Mesenchymal stem cell (in vitro differentiated cells and primary cell): ENCODE measurements around the gene AP2S1.
A peak's percentile ranks its signal among the peaks of the same experiment; 100 is the strongest.

ENCODE experiments used
- DNase-seq: peaks from one replicate; pipeline ENCODE4 v3.0.0-alpha.2; 2013
- H2AFZ ChIP-seq: one replicate; pipeline ENCODE4 v1.6.1; 2013; ENCODE audit warnings: low read depth, mild to moderate bottlenecking, control low read depth, inconsistent platforms, low read length, moderate library complexity
- H2AK5ac ChIP-seq: 2 replicates; pipeline ENCODE4 v1.6.1; 2013; ENCODE audit warnings: low read length, moderate library complexity, mild to moderate bottlenecking, inconsistent platforms; ENCODE audit not compliant: severe bottlenecking
- H2BK120ac ChIP-seq: one replicate; pipeline ENCODE4 v1.6.1; 2013; ENCODE audit warnings: low read depth, mild to moderate bottlenecking, inconsistent platforms, low read length, moderate library complexity
- H2BK12ac ChIP-seq, 2 experiments: one replicate each; pipeline ENCODE4 v1.6.1; 2013; ENCODE audit warnings: inconsistent platforms in 2 of 2, low read length in 2 of 2, mild to moderate bottlenecking in 2 of 2, moderate library complexity in 2 of 2, control low read depth in 1 of 2
- H2BK15ac ChIP-seq: one replicate; pipeline ENCODE4 v1.6.1; 2013; ENCODE audit warnings: mild to moderate bottlenecking, low read depth, inconsistent platforms; ENCODE audit not compliant: poor library complexity, severe bottlenecking
- H2BK5ac ChIP-seq: 2 replicates; pipeline ENCODE4 v1.6.1; 2013; ENCODE audit warnings: low read depth, mild to moderate bottlenecking, low read length, control low read depth, inconsistent platforms; ENCODE audit not compliant: poor library complexity, severe bottlenecking
- H3K14ac ChIP-seq, 2 experiments: one replicate each; pipeline ENCODE4 v1.6.1; 2013; ENCODE audit warnings: inconsistent platforms in 2 of 2, low read length in 2 of 2, control low read depth in 1 of 2, mild to moderate bottlenecking in 1 of 2, moderate library complexity in 1 of 2
- H3K18ac ChIP-seq, 2 experiments: one replicate each; pipeline ENCODE4 v1.6.1; 2013; ENCODE audit warnings: inconsistent platforms in 2 of 2, low read length in 2 of 2, control low read depth in 1 of 2, low read depth in 1 of 2, mild to moderate bottlenecking in 1 of 2
- H3K23ac ChIP-seq, 2 experiments: one replicate each; pipeline ENCODE4 v1.6.1; 2013; ENCODE audit warnings: inconsistent platforms in 2 of 2, low read length in 2 of 2, mild to moderate bottlenecking in 2 of 2, moderate library complexity in 2 of 2, control low read depth in 1 of 2
- H3K27ac ChIP-seq: 2 replicates; pipeline ENCODE4 v1.5.1; 2013; ENCODE audit warnings: mild to moderate bottlenecking, moderate library complexity, low read length, control low read depth, inconsistent platforms; ENCODE audit not compliant: poor library complexity, severe bottlenecking
- H3K27me3 ChIP-seq, 2 experiments: 2 replicates each; pipeline versions ENCODE4 v1.6.1 to v1.7.0; 2013; ENCODE audit warnings: low read length in 2 of 2, mild to moderate bottlenecking in 2 of 2, moderate library complexity in 2 of 2, control low read depth in 1 of 2, inconsistent platforms in 1 of 2; ENCODE audit not compliant: control insufficient read depth in 1 of 2, insufficient read depth in 1 of 2
- H3K36me3 ChIP-seq, 2 experiments: 2 replicates each; pipeline versions ENCODE4 v1.6.1 to v1.7.0; 2013; ENCODE audit warnings: low read length in 2 of 2, control low read depth in 1 of 2, inconsistent platforms in 1 of 2, low read depth in 1 of 2, mild to moderate bottlenecking in 1 of 2; ENCODE audit not compliant: insufficient read depth in 2 of 2, control insufficient read depth in 1 of 2
- H3K4ac ChIP-seq, 2 experiments: one replicate each; pipeline ENCODE4 v1.6.1; 2013; ENCODE audit warnings: inconsistent platforms in 2 of 2, low read length in 2 of 2, mild to moderate bottlenecking in 2 of 2, moderate library complexity in 2 of 2, control low read depth in 1 of 2, low read depth in 1 of 2
- H3K4me1 ChIP-seq: 2 replicates; pipeline ENCODE4 v1.6.1; 2013; ENCODE audit warnings: low read depth, low read length, control low read depth; ENCODE audit not compliant: control insufficient read depth, insufficient read depth
- H3K4me2 ChIP-seq: 2 replicates; pipeline ENCODE4 v1.6.1; 2013; ENCODE audit warnings: low read length, mild to moderate bottlenecking, inconsistent platforms; ENCODE audit not compliant: poor library complexity, severe bottlenecking
- H3K4me3 ChIP-seq, 2 experiments: 2 replicates each; pipeline versions ENCODE4 v1.5.1 to v1.7.0; 2013; ENCODE audit warnings: low read length in 2 of 2, mild to moderate bottlenecking in 2 of 2, control low read depth in 1 of 2, low read depth in 1 of 2; ENCODE audit not compliant: insufficient read depth in 1 of 2
- H3K79me1 ChIP-seq: replicated peaks from 2 replicates; pipeline ENCODE4 v1.6.1; 2013; ENCODE audit warnings: mild to moderate bottlenecking, control low read depth, low read length, inconsistent platforms; ENCODE audit not compliant: poor library complexity, severe bottlenecking
- H3K9ac ChIP-seq: 2 replicates; pipeline ENCODE4 v1.7.0; 2013; ENCODE audit warnings: mild to moderate bottlenecking, low read length, moderate library complexity
- H3K9me3 ChIP-seq: 2 replicates; pipeline ENCODE4 v1.7.0; 2013; ENCODE audit warnings: mild to moderate bottlenecking, low read length; ENCODE audit not compliant: control insufficient read depth
- H4K8ac ChIP-seq: one replicate; pipeline ENCODE4 v1.6.1; 2013; ENCODE audit warnings: inconsistent platforms, mild to moderate bottlenecking, low read length, moderate library complexity
- H4K91ac ChIP-seq: one replicate; pipeline ENCODE4 v1.6.1; 2013; ENCODE audit warnings: mild to moderate bottlenecking, low read length, inconsistent platforms
- WGBS: methylation state at CpG from one replicate; pipeline ENCODE4 v1.1.7; 2013; ENCODE audit warnings: mixed read lengths; 5-methylcytosine and 5-hydroxymethylcytosine counted together

The AP2S1 gene

DNA sequence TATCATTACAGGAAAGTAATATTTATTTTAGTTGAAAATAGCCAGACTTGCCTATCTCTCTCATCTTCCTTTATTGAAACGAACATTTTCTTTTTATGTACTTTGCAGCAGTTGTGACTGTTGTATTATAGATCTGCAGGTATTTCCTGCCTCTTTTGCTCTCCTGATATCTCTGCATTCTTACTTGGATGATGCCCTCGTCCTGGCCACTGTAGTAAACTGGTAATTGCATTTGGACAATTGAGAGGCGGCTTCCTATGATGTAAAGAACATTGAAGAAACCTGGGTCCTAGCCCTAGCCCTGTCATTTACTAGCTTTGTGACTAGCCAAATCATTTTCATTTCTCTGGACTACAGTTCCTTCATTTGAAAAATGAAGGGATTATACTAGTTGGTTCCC is 16.5 kb upstream of the AP2S1 start:
- DNase-seq, result no peak
- no peak overlapping the region for H3K14ac ChIP-seq
- no peaks in the 10 kb centered on the region for H3K36me3 ChIP-seq
- H3K4me3 ChIP-seq, result no peak overlapping the region
- peaks cover 28% of the 10 kb centered on the region for H3K4me1 ChIP-seq
- no peaks in the 10 kb centered on the region for H3K79me1 ChIP-seq
- H3K4me2 ChIP-seq, result no peak overlapping the region
- no peak overlapping the region for H4K91ac ChIP-seq
- H2BK15ac ChIP-seq, result no peak overlapping the region
- H3K9me3 ChIP-seq, result no peaks in the 10 kb centered on the region
- H2BK12ac ChIP-seq, result no peak overlapping the region
- H2BK5ac ChIP-seq, result no peak overlapping the region
- no peaks in the 10 kb centered on the region for H3K27me3 ChIP-seq
- no peak overlapping the region for H3K18ac ChIP-seq
- 70% methylated on average over 2 of the region's 3 CpGs for WGBS
- no peak overlapping the region for H3K4ac ChIP-seq
- H3K27ac ChIP-seq, result no peak overlapping the region
- H3K9ac ChIP-seq, result no peak overlapping the region
- H2BK120ac ChIP-seq, result no peak overlapping the region
- H3K23ac ChIP-seq, result no peak overlapping the region
- no peak overlapping the region for H2AK5ac ChIP-seq
- H2AFZ ChIP-seq, result no peak overlapping the region
- no peak overlapping the region for H4K8ac ChIP-seq

DNA sequence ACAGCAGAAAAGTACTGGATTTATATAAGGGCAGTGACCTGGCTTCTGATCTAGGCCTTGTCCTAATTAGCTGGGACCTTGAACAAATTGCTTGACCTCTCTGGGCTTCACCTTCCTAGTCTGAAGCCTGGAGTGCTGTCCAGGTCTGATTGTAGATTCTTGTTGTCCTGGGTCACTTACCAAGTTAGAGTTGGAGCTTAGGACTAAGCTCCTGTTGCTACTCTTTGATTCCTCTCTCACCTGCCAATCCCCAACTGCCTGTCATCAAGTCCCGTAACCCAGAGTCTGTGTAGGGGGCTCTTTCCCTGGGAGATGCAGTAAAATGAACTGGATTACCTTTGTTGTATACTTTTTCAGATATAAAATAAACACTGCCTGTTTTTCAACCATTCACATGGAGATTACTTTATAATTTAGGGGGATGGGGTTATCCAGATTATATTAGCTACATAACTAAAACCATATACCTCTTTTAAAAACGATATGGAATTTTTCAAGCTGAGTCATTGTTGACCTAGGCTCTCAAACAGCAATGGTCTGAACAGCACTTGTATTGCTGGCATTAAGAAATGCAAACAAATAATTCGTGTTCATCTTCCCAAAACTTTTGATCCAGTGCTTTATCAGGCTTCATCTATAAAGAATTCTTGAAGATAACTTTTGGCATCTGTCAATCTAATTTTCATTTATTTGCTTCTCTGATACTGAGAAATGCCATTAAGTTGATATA is 15.9 kb upstream of the AP2S1 start:
- no peak overlapping the region for H3K18ac ChIP-seq
- WGBS, result 7% methylated on average over 1 of the region's 3 CpGs
- no peak overlapping the region for H2BK5ac ChIP-seq
- H3K4ac ChIP-seq, result no peak overlapping the region
- no peak overlapping the region for H3K9ac ChIP-seq
- no peak overlapping the region for H2BK15ac ChIP-seq
- no peak for DNase-seq
- peak overlapping the region; percentile 93 for H2AK5ac ChIP-seq
- H4K91ac ChIP-seq, result no peak overlapping the region
- no peak overlapping the region for H3K4me2 ChIP-seq
- H2AFZ ChIP-seq, result no peak overlapping the region
- no peak overlapping the region for H3K14ac ChIP-seq
- no peak overlapping the region for H2BK120ac ChIP-seq
- no peaks in the 10 kb centered on the region for H3K36me3 ChIP-seq
- H3K27ac ChIP-seq, result peak overlapping the region; percentile 43
- H3K4me3 ChIP-seq, result no peak overlapping the region
- H2BK12ac ChIP-seq, result no peak overlapping the region
- H3K23ac ChIP-seq, result no peak overlapping the region
- H3K4me1 ChIP-seq, result peaks cover 28% of the 10 kb centered on the region
- H4K8ac ChIP-seq, result no peak overlapping the region
- H3K79me1 ChIP-seq, result no peaks in the 10 kb centered on the region
- no peaks in the 10 kb centered on the region for H3K27me3 ChIP-seq
- no peaks in the 10 kb centered on the region for H3K9me3 ChIP-seq

DNA sequence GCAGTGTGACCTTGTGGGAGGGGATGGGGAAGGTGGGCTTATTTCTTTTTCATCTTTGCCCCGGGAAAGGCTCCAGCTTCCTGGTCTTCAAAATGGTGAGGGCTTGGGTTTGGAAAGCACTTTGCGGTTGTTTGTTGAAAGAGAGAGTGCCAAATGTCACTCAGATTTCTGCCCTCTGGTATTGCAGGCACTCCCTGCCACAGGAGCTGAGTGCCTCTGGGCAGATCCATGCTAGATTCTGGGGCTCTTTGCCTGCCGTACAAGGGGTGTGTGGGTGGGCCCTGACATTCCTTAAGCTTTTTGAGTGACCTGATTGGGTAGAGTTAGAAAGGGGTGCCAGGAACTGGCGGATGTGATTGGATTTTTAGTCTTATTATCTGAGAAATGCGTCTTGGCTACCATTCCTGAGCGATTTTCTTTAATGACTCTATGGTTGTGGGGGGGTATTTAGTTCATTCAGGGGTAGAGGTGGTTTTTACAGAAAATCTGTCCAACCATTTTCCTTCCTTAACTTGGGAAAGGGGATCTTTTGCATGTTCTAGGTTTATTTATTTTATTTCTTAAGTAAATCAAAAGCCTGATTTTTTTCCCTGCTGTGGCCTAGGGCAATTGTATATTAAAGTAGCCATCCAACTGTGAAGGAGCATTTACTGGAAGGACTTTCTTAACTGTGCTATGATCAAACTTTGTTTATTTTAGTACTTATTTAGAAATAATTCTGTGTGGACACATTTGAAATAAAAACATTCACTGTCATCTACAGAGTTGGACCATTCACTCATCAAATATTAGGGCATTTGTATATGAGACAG is 13.4 kb upstream of the AP2S1 start:
- H3K79me1 ChIP-seq, result peaks cover under 1% of the 10 kb centered on the region
- no peak overlapping the region for H3K4ac ChIP-seq
- no peak overlapping the region for H3K23ac ChIP-seq
- peak overlapping the region in 1 of 2 experiments; percentile 48 for H3K18ac ChIP-seq
- no peak overlapping the region for H4K91ac ChIP-seq
- no peak overlapping the region for H2BK12ac ChIP-seq
- no peak overlapping the region for H2AK5ac ChIP-seq
- H2AFZ ChIP-seq, result no peak overlapping the region
- H3K9me3 ChIP-seq, result no peaks in the 10 kb centered on the region
- no peak overlapping the region for H2BK5ac ChIP-seq
- peak overlapping the region in 1 of 2 experiments; percentile 90 for H3K4me3 ChIP-seq
- H3K14ac ChIP-seq, result no peak overlapping the region
- H3K4me1 ChIP-seq, result peaks cover 28% of the 10 kb centered on the region
- peak overlapping the region; percentile 39 for H3K27ac ChIP-seq
- WGBS, result 22% methylated on average over 6 of the region's 6 CpGs
- no peaks in the 10 kb centered on the region for H3K27me3 ChIP-seq
- H2BK120ac ChIP-seq, result no peak overlapping the region
- H2BK15ac ChIP-seq, result no peak overlapping the region
- no peaks in the 10 kb centered on the region for H3K36me3 ChIP-seq
- H4K8ac ChIP-seq, result no peak overlapping the region
- peak overlapping the region; percentile 93 for H3K9ac ChIP-seq
- peak overlapping the region; percentile 58 for H3K4me2 ChIP-seq
- peak; percentile 46 for DNase-seq

GRCh38 chr19:46862974-46863632 is 12.5 kb upstream of the AP2S1 start:
- Histone ChIP-seq H3K4me2 (peak overlapping the region; percentile 58), H2BK12ac (no peak overlapping the region), H2BK120ac (no peak overlapping the region), H2BK5ac (no peak overlapping the region), H2AFZ (no peak overlapping the region), H2AK5ac (no peak overlapping the region), H2BK15ac (no peak overlapping the region), H3K23ac (no peak overlapping the region), H3K4me3 (peak overlapping the region in 1 of 2 experiments; percentile 90), H3K4ac (no peak overlapping the region), H3K79me1 (peaks cover 4% of the 10 kb centered on the region), H3K27me3 (no peaks in the 10 kb centered on the region), H3K18ac (peak overlapping the region in 1 of 2 experiments; percentile 59), H3K27ac (peak overlapping the region; percentile 39), H3K9ac (peak overlapping the region; percentile 93), H3K4me1 (peaks cover 25% of the 10 kb centered on the region), H3K36me3 (no peaks in the 10 kb centered on the region), H3K9me3 (no peaks in the 10 kb centered on the region), H3K14ac (no peak overlapping the region), H4K91ac (no peak overlapping the region), H4K8ac (no peak overlapping the region)
- DNase-seq, result peak; percentile 26
- 26% methylated on average over 4 of the region's 4 CpGs for WGBS
